CD14-positive monocyte (primary cell): ENCODE data around the gene ATP5F1A. TPM values are rescaled to one million over a fixed set of nuclear protein-coding genes. Genes with fewer than 3 reads are reported as not detected.

ENCODE experiments used
- DNase-seq, 3 donors: peaks; one replicate each; pipeline ENCODE4 v3.0.0-alpha.2; 2011 to 2022
- H2AFZ ChIP-seq: 2 replicates; pipeline ENCODE4 v1.6.0; 2012; ENCODE audit warnings: mild to moderate bottlenecking, low read depth, low read length, inconsistent platforms; ENCODE audit not compliant: insufficient read depth, poor library complexity, severe bottlenecking
- H3K27ac ChIP-seq, 2 donors: 1 replicate in 1 of 2; 2 replicates in 1 of 2; pipeline ENCODE4 v1.5.1; 2012 to 2013; ENCODE audit warnings: low read length in 2 of 2, control low read depth in 1 of 2, inconsistent platforms in 1 of 2, low read depth in 1 of 2, mild to moderate bottlenecking in 1 of 2
- H3K27me3 ChIP-seq, 2 donors: one replicate each; pipeline versions ENCODE4 v1.6.0 to v1.6.1; 2011 to 2013; ENCODE audit warnings: low read length in 2 of 2; ENCODE audit not compliant: control insufficient read depth in 2 of 2, insufficient read depth in 2 of 2
- H3K36me3 ChIP-seq, 2 donors: replicated peaks in 1 of 2; 1 replicate in 1 of 2; 2 replicates in 1 of 2; pipeline versions ENCODE4 v1.5.1 to v1.6.1; 2012 to 2013; ENCODE audit warnings: low read length in 2 of 2, control low read depth in 1 of 2, inconsistent platforms in 1 of 2, mild to moderate bottlenecking in 1 of 2; ENCODE audit not compliant: insufficient read depth in 2 of 2, control insufficient read depth in 1 of 2
- H3K4me1 ChIP-seq, 2 donors: 1 replicate in 1 of 2; 2 replicates in 1 of 2; pipeline versions ENCODE4 v1.5.1 to v1.6.1; 2012 to 2013; ENCODE audit warnings: low read length in 2 of 2, control low read depth in 1 of 2, inconsistent platforms in 1 of 2, mild to moderate bottlenecking in 1 of 2, moderate library complexity in 1 of 2; ENCODE audit not compliant: insufficient read depth in 2 of 2, control insufficient read depth in 1 of 2
- H3K4me2 ChIP-seq: replicated peaks from 2 replicates; pipeline ENCODE3; 2012; ENCODE audit warnings: low read length, moderate library complexity, mild to moderate bottlenecking; ENCODE audit not compliant: poor library complexity, severe bottlenecking; ENCODE audit errors: extremely low read depth
- H3K4me3 ChIP-seq, 3 experiments: fragments of 200-600 bp in 1 of 3; sonication (generic) in 1 of 3; replicated peaks in 1 of 3; 1 replicate in 2 of 3; 2 replicates in 1 of 3; pipeline ENCODE4 v1.5.1; 2011 to 2013; ENCODE audit warnings: low read length in 3 of 3, mild to moderate bottlenecking in 3 of 3, control low read depth in 2 of 3, low read depth in 2 of 3, inconsistent platforms in 1 of 3, moderate library complexity in 1 of 3
- H3K79me2 ChIP-seq: 2 replicates; pipeline ENCODE4 v1.6.0; 2012; ENCODE audit warnings: mild to moderate bottlenecking, control low read depth, inconsistent platforms, low read length, moderate library complexity; ENCODE audit not compliant: insufficient read depth
- H3K9ac ChIP-seq: 2 replicates; pipeline ENCODE4 v1.6.0; 2017; ENCODE audit warnings: low read length, mild to moderate bottlenecking; ENCODE audit not compliant: insufficient read depth, poor library complexity, severe bottlenecking
- H3K9me3 ChIP-seq, 2 donors: replicated peaks in 1 of 2; 1 replicate in 1 of 2; 2 replicates in 1 of 2; pipeline versions ENCODE4 v1.5.1 to v1.6.1; 2012 to 2013; ENCODE audit warnings: low read length in 2 of 2, control low read depth in 1 of 2; ENCODE audit not compliant: control insufficient read depth in 1 of 2, insufficient read depth in 1 of 2
- H4K20me1 ChIP-seq: 2 replicates; pipeline ENCODE4 v1.6.0; 2012; ENCODE audit warnings: mild to moderate bottlenecking, low read length, control low read depth, moderate library complexity; ENCODE audit not compliant: insufficient read depth
- H3K27ac Mint-ChIP-seq, 7 donors: one replicate each; pipeline ENCODE4 v1.8.0; 2020; ENCODE audit warnings: mild to moderate bottlenecking in 7 of 7, mixed read lengths in 7 of 7, moderate library complexity in 6 of 7, inconsistent platforms in 2 of 7
- H3K27me3 Mint-ChIP-seq, 3 donors: one replicate each; pipeline ENCODE4 v1.8.0; 2021 to 2022; ENCODE audit warnings: low read depth in 3 of 3, mild to moderate bottlenecking in 3 of 3, mixed read lengths in 3 of 3, moderate library complexity in 3 of 3, inconsistent platforms in 1 of 3
- H3K36me3 Mint-ChIP-seq, 2 donors: one replicate each; pipeline ENCODE4 v1.8.0; 2020; ENCODE audit warnings: mixed read lengths in 2 of 2, inconsistent platforms in 1 of 2, mild to moderate bottlenecking in 1 of 2
- H3K4me1 Mint-ChIP-seq: one replicate; pipeline ENCODE4 v1.8.0; 2020; ENCODE audit warnings: mild to moderate bottlenecking, mixed read lengths
- H3K4me3 Mint-ChIP-seq, 2 donors: one replicate each; pipeline ENCODE4 v1.8.0; 2020; ENCODE audit warnings: mild to moderate bottlenecking in 2 of 2, mixed read lengths in 2 of 2, moderate library complexity in 1 of 2
- H3K9me3 Mint-ChIP-seq, 7 donors: one replicate each; pipeline ENCODE4 v1.8.0; 2020 to 2022; ENCODE audit warnings: mixed read lengths in 7 of 7, mild to moderate bottlenecking in 6 of 7, moderate library complexity in 6 of 7, inconsistent platforms in 2 of 7
- CTCF ChIP-seq: fragments of 200-600 bp; IDR thresholded peaks from one replicate; pipeline ENCODE4 v1.8.0; 2022; ENCODE audit warnings: antibody characterized with exemption, mild to moderate bottlenecking
- WGBS: methylation state at CpG from one replicate; pipeline ENCODE4 v1.1.5; 2013; ENCODE audit warnings: missing lambda C conversion rate; ENCODE audit not compliant: insufficient coverage; 5-methylcytosine and 5-hydroxymethylcytosine counted together
- intact Hi-C, 2 donors: fragments of 100-400 bp; cut with micrococcal nuclease; formaldehyde crosslinking; loops; one replicate each; pipeline versions ENCODE4 v1.15.0 to v1.15.1; 2023
- polyA plus RNA-seq, 3 donors: library from polyadenylated mRNA; depleted of rRNA in 1 of 3; unstranded in 2 of 3; stranded (reverse) in 1 of 3; fragments of 300-500 nt in 2 of 3; fragments of >200 nt in 1 of 3; fragmentation: Illumina TruSeq in 2 of 3; gene quantifications; 1 replicate in 2 of 3; 2 replicates in 1 of 3; pipeline ENCODE4 v1.2.3, GENCODE V29; 2012 to 2021

Gene ATP5F1A
- polyA plus RNA-seq, 3 donors: 251 to 553 (median 524) TPM

DNA sequence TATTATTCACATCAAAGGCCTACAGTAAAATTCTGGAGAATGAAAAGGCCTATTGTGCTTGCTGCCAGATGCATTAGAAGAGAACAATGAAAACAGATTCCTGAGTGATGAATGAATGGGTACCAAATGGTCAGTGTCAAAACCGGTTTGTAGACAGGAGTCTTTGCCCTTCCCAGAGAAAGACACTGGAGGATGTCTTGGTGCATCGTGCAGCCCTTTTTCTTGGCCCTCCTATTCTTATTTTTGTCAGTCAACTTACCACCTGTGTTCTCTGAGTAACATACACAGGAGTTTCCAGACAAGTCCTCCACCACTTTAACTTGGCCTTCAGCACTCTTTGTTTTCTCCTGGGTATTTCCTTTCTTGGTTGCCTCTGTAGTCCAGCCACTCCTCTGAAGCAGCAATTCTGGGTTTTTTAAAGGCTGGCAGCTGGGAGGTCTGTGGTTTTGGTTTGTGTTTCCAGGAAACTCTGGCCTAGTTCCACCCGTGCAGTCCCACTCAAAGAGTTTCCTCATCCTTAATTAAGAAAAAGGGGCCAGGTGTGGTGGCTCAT lies 55.4 kb downstream of the ATP5F1A start:
- Mint-ChIP-seq H3K27ac (peak overlapping the region in 3 of 7 donors; percentile 1 to 47 (median 42)), H3K27me3 (peaks cover 0 to 5% (median 0%) of the 10 kb centered on the region in 3 donors), H3K4me3 (no peak overlapping the region), H3K4me1 (peaks cover 40% of the 10 kb centered on the region), H3K9me3 (peaks cover 0 to 3% (median 0%) of the 10 kb centered on the region in 7 donors), H3K36me3 (peaks cover 47 to 53% of the 10 kb centered on the region in 2 donors)
- peaks cover 76% of the 10 kb centered on the region for H4K20me1 ChIP-seq
- intact Hi-C loops: no loop called here
- TF ChIP-seq CTCF: no peak
- H3K4me3 ChIP-seq: no peak overlapping the region
- no peak overlapping the region for H2AFZ ChIP-seq
- H3K79me2 ChIP-seq: peaks cover 55% of the 10 kb centered on the region
- peak overlapping the region in 1 of 2 donors; percentile 25 for H3K27ac ChIP-seq
- H3K27me3 ChIP-seq: no peaks in the 10 kb centered on the region
- H3K9ac ChIP-seq: peak overlapping the region; percentile 19
- H3K4me1 ChIP-seq: peaks cover 22 to 28% of the 10 kb centered on the region in 2 donors
- H3K9me3 ChIP-seq: no peaks in the 10 kb centered on the region
- no peak overlapping the region for H3K4me2 ChIP-seq
- H3K36me3 ChIP-seq: peaks cover 23 to 40% of the 10 kb centered on the region in 2 donors
- peak in 1 of 3 donors; percentile 57 for DNase-seq
- 42% methylated on average over 2 of the region's 3 CpGs for WGBS

GRCh38 chr18:46040747-46041104 lies 57.4 kb downstream of the ATP5F1A start:
- no peak overlapping the region for H3K4me3 ChIP-seq
- peaks cover 22 to 28% of the 10 kb centered on the region in 2 donors for H3K4me1 ChIP-seq
- H3K27me3 Mint-ChIP-seq: peaks cover 0 to 5% (median 0%) of the 10 kb centered on the region in 3 donors
- peaks cover 0 to 3% (median 0%) of the 10 kb centered on the region in 7 donors for H3K9me3 Mint-ChIP-seq
- peaks cover 27 to 43% of the 10 kb centered on the region in 2 donors for H3K36me3 ChIP-seq
- intact Hi-C loops: no loop called here
- WGBS: 32% methylated on average over 4 of the region's 5 CpGs
- H3K36me3 Mint-ChIP-seq: peaks cover 49 to 54% of the 10 kb centered on the region in 2 donors
- H4K20me1 ChIP-seq: peaks cover 67% of the 10 kb centered on the region
- H3K9me3 ChIP-seq: no peaks in the 10 kb centered on the region
- H3K4me1 Mint-ChIP-seq: peaks cover 41% of the 10 kb centered on the region
- H3K4me3 Mint-ChIP-seq: no peak overlapping the region
- no peaks in the 10 kb centered on the region for H3K27me3 ChIP-seq
- H3K27ac ChIP-seq: peak overlapping the region in 1 of 2 donors; percentile 18
- H2AFZ ChIP-seq: no peak overlapping the region
- DNase-seq: peak; percentile 37 to 79 (median 38)
- H3K27ac Mint-ChIP-seq: peak overlapping the region in 3 of 7 donors; percentile 13 to 63 (median 48)
- no peak overlapping the region for H3K9ac ChIP-seq
- peaks cover 40% of the 10 kb centered on the region for H3K79me2 ChIP-seq
- TF ChIP-seq CTCF: no peak
- no peak overlapping the region for H3K4me2 ChIP-seq
